Omental fat pad (tissue), 4 donors: ENCODE data around the gene TTLL9. TPM values are rescaled to one million over a fixed set of nuclear protein-coding genes. Genes with fewer than 3 reads are reported as not detected.

Experiments
- ATAC-seq: fragments of 150-250 bp; one replicate; pipeline ENCODE4 v1.9.1; 2016; ENCODE audit warnings: mild to moderate bottlenecking, moderate library complexity; ENCODE audit not compliant: low FRiP score
- DNase-seq: peaks from one replicate; pipeline ENCODE4 v3.0.0-alpha.2; 2019; ENCODE audit warnings: low spot score
- total RNA-seq, 4 donors: library from RNA; depleted of rRNA; stranded (reverse); fragments of >200 nt; gene quantifications; one replicate each; pipeline ENCODE4 v1.1.0, GENCODE V29; 2016
- TF ChIP-seq, protein P1 (sequence below), 3 donors: fragments of 450-650 bp; IDR thresholded peaks; one replicate each; pipeline ENCODE4 v1.5.1; 2016 to 2017; ENCODE audit warnings: antibody characterized with exemption in 3 of 3, mild to moderate bottlenecking in 3 of 3, moderate library complexity in 2 of 3

TTLL9 gene
- total RNA-seq, 4 donors from 2014 or later, result 0.24 to 1.4 (median 0.28) TPM

DNA sequence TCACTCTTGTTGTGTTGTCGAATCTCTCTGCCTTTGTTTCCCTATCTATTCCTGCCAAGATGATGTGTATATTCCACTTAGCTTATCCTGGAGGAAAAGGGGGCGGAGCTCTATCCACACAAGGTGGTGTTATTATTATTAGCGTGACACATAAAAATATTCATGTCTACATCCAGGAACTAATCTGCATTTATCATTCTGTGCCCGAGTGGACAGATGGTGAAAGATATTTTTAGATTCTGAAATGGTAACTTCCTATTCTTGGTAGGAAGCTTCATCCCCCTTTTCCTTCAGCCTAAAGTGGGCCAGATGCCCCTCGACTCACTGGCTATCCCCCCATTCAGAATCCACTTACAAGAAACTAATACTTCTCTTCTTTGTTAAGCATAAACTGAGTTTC, 99.6 kb downstream of the TTLL9 start:
- TF ChIP-seq, protein P1, sequence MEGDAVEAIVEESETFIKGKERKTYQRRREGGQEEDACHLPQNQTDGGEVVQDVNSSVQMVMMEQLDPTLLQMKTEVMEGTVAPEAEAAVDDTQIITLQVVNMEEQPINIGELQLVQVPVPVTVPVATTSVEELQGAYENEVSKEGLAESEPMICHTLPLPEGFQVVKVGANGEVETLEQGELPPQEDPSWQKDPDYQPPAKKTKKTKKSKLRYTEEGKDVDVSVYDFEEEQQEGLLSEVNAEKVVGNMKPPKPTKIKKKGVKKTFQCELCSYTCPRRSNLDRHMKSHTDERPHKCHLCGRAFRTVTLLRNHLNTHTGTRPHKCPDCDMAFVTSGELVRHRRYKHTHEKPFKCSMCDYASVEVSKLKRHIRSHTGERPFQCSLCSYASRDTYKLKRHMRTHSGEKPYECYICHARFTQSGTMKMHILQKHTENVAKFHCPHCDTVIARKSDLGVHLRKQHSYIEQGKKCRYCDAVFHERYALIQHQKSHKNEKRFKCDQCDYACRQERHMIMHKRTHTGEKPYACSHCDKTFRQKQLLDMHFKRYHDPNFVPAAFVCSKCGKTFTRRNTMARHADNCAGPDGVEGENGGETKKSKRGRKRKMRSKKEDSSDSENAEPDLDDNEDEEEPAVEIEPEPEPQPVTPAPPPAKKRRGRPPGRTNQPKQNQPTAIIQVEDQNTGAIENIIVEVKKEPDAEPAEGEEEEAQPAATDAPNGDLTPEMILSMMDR (IDR thresholded peaks at IDR 0.05), result no peak
- no peak for ATAC-seq
- no peak for DNase-seq

DNA sequence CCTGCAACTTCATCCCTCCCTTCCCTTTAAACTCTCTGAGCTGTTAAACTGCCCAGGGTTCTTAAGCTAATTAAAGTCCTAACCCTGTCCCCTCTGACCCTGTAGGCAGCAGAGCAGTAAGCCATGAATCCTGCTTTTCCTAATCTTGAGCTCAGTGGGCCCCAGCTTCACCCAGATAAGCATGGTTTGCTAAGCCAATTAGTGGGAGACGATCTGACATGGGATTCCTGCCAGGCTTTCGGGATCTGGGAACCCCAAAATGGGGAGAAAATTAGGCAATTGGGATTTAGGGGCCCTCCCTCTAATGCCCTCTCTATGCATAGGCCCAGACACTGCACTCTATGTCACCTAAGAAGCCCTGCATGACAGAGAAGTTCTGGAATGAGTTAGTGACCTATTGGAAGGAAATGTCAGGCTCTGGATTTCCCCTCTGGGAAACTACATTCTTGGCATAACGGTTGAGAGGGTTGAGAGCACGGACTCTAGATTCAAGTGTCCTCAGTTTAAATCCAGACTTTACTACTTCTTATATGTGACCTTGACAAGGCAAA, 102.1 kb downstream of the TTLL9 start:
- TF ChIP-seq, protein P1 (IDR thresholded peaks at IDR 0.05), result no peak
- ATAC-seq (no peak), DNase-seq (no peak)

- no peak for ATAC-seq
- TF ChIP-seq, protein P1 (IDR thresholded peaks at IDR 0.05), result no peak
- no peak for DNase-seq
Measured at GRCh38 chr20:31974296-31974695, 103.9 kb downstream of the TTLL9 start.

- no peak for DNase-seq
- TF ChIP-seq, protein P1 (IDR thresholded peaks at IDR 0.05), result no peak
- no peak for ATAC-seq
Measured at GRCh38 chr20:31974951-31975487, 104.6 kb downstream of the TTLL9 start.

- ATAC-seq, result no peak
- no peak for DNase-seq
- TF ChIP-seq, protein P1 (IDR thresholded peaks at IDR 0.05), result no peak
Measured at GRCh38 chr20:31975874-31976273, 105.4 kb downstream of the TTLL9 start.

- ATAC-seq (no peak), DNase-seq (no peak)
- TF ChIP-seq, protein P1 (IDR thresholded peaks at IDR 0.05), result no peak
Measured at GRCh38 chr20:31977080-31977479, 106.6 kb downstream of the TTLL9 start.

DNA sequence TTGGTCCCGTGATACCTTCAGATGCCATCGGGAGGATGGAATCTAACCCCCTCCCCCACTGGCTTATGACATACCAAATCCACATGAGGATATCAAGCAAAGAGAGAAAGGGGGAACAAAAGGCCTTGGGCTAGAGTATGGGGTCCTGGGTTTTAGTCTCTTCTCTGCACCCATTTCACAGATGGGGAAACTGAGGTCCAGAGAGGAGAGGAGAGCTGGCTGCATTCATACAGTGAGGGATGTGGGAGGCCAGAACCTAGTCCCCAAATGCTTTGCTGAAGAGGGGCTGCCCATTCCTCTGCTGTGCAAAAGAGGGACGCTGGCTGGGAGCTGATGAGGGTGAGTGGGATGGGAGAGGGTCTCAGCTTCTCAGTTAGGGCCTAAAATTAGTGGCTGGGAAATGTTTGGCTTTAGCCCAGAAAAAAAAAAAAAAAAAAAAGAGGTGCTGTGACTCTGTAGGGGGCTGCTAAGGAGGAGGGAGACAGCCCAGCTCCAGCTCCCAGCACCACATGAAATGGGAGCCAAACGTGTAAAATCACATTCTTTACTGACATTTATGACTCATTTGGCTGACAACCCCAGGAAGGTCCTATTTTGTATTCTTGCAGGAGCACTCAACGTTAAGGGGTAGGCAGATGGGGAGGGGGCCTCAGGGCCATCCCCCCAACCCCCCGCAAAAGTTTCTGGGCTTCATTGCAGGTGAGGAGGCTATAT, 109.4 kb downstream of the TTLL9 start:
- DNase-seq, result no peak
- ATAC-seq, result no peak
- TF ChIP-seq, protein P1 (IDR thresholded peaks at IDR 0.05), result no peak
